H1 (cell line): ENCODE measurements around the gene CRTC1. TPM values are rescaled to one million over a fixed set of nuclear protein-coding genes. Genes with fewer than 3 reads are reported as not detected.
"Not testable (repeated sequence)": the region's sequence is repeated elsewhere in the genome, so short reads cannot be mapped to it uniquely, and the experiment has no call there.

ENCODE experiments used
- CTCF ChIA-PET: fragments of 300-600 bp; sonication (Branson Sonifier 250); formaldehyde crosslinking; loops from one replicate; lab custom pipeline; 2021; ENCODE audit not compliant: partially characterized antibody; lab: Charles Lee
- POLR2A ChIA-PET: fragments of 300-600 bp; sonication (Branson Sonifier 250); formaldehyde crosslinking; loops from one replicate; lab custom pipeline; 2021; ENCODE audit warnings: inconsistent platforms; ENCODE audit not compliant: partially characterized antibody; lab: Charles Lee
- DNase-seq, 2 experiments: peaks; one replicate each; pipeline versions ENCODE4 v3.0.0 to v3.0.0-alpha.2; 2010 to 2022; ENCODE audit warnings: low spot score in 2 of 2, low read depth in 1 of 2, mixed read lengths in 1 of 2
- FAIRE-seq: peaks from 2 replicates; lab custom pipeline; 2011; peaks lifted over from hg19 to GRCh38; lab: Jason Lieb, UNC
- H2AFZ ChIP-seq: 2 replicates; pipeline ENCODE4 v1.8.1; 2012; ENCODE audit warnings: low read length, inconsistent platforms
- H2AK5ac ChIP-seq: 2 replicates; pipeline ENCODE4 v1.6.1; 2013; ENCODE audit warnings: low read depth, low read length
- H2BK120ac ChIP-seq: replicated peaks from 2 replicates; pipeline ENCODE3; 2013; ENCODE audit warnings: low read depth, low read length, inconsistent platforms
- H2BK12ac ChIP-seq: 2 replicates; pipeline ENCODE4 v1.6.1; 2013; ENCODE audit warnings: low read depth, low read length
- H2BK15ac ChIP-seq: 2 replicates; pipeline ENCODE4 v1.6.1; 2013; ENCODE audit warnings: low read length
- H2BK20ac ChIP-seq: 2 replicates; pipeline ENCODE4 v1.6.1; 2013; ENCODE audit warnings: low read length
- H2BK5ac ChIP-seq: 2 replicates; pipeline ENCODE4 v1.6.1; 2013; ENCODE audit warnings: low read depth, low read length
- H3K14ac ChIP-seq: 2 replicates; pipeline ENCODE4 v1.6.1; 2013; ENCODE audit warnings: inconsistent platforms; ENCODE audit not compliant: insufficient read length
- H3K18ac ChIP-seq: 2 replicates; pipeline ENCODE4 v1.6.1; 2013; ENCODE audit warnings: low read length; ENCODE audit errors: extremely low read depth
- H3K23ac ChIP-seq: 2 replicates; pipeline ENCODE4 v1.6.1; 2013; ENCODE audit warnings: inconsistent platforms; ENCODE audit not compliant: insufficient read length
- H3K23me2 ChIP-seq: 2 replicates; pipeline ENCODE4 v1.6.1; 2013; ENCODE audit warnings: low read depth, low read length
- H3K27ac ChIP-seq: 2 replicates; pipeline ENCODE4 v1.6.1; 2011; ENCODE audit warnings: low read depth, low read length, inconsistent platforms
- H3K27me3 ChIP-seq, 4 experiments: replicated peaks in 1 of 4; 1 replicate in 1 of 4; 2 replicates in 3 of 4; pipeline versions ENCODE4 v1.6.1 to v1.8.1; 2011 to 2013; ENCODE audit warnings: low read length in 3 of 4, mild to moderate bottlenecking in 3 of 4, inconsistent platforms in 2 of 4, mixed read lengths in 2 of 4, moderate library complexity in 1 of 4; ENCODE audit not compliant: control insufficient read depth in 3 of 4, insufficient read depth in 3 of 4; ENCODE audit errors: extremely low read depth in 1 of 4
- H3K36me3 ChIP-seq, 4 experiments: 2 replicates each; pipeline versions ENCODE4 v1.6.1 to v1.8.1; 2011 to 2013; ENCODE audit warnings: mild to moderate bottlenecking in 4 of 4, low read length in 3 of 4, moderate library complexity in 2 of 4, control low read depth in 1 of 4, inconsistent platforms in 1 of 4; ENCODE audit not compliant: insufficient read depth in 4 of 4, control insufficient read depth in 2 of 4
- H3K4ac ChIP-seq: replicated peaks from 2 replicates; pipeline ENCODE3; 2013; ENCODE audit warnings: low read length, low read depth, mixed read lengths, inconsistent platforms; ENCODE audit not compliant: insufficient read length
- H3K4me1 ChIP-seq, 4 experiments: replicated peaks in 1 of 4; 1 replicate in 1 of 4; 2 replicates in 3 of 4; pipeline versions ENCODE4 v1.6.1 to v1.8.1; 2011 to 2013; ENCODE audit warnings: low read length in 3 of 4, inconsistent platforms in 2 of 4, mixed read lengths in 1 of 4; ENCODE audit not compliant: insufficient read depth in 4 of 4, control insufficient read depth in 3 of 4
- H3K4me2 ChIP-seq, 2 experiments: 2 replicates each; pipeline versions ENCODE4 v1.6.1 to v1.8.1; 2011 to 2013; ENCODE audit warnings: low read depth in 2 of 2, low read length in 2 of 2, control low read depth in 1 of 2, inconsistent platforms in 1 of 2, mild to moderate bottlenecking in 1 of 2; ENCODE audit not compliant: insufficient read depth in 1 of 2
- H3K4me3 ChIP-seq, 4 experiments: fragments of 200-600, 300-600 bp in 1 of 4; sonication (generic), shearing (Covaris generic), sonication (Bioruptor Twin) in 1 of 4; 2 replicates each; pipeline versions ENCODE4 v1.5.1 to v1.8.1; 2011 to 2016; ENCODE audit warnings: low read length in 4 of 4, low read depth in 3 of 4, control low read depth in 2 of 4, inconsistent platforms in 2 of 4, mild to moderate bottlenecking in 2 of 4, mixed read lengths in 1 of 4, moderate library complexity in 1 of 4; ENCODE audit not compliant: insufficient read depth in 2 of 4; ENCODE audit errors: extremely low read depth in 1 of 4
- H3K56ac ChIP-seq: replicated peaks from 2 replicates; pipeline ENCODE3; 2013; ENCODE audit warnings: low read depth, mild to moderate bottlenecking, mixed read lengths, low read length, inconsistent platforms; ENCODE audit not compliant: insufficient read length
- H3K79me1 ChIP-seq: 2 replicates; pipeline ENCODE4 v1.6.1; 2013; ENCODE audit warnings: low read depth, low read length, control low read depth
- H3K79me2 ChIP-seq, 2 experiments: 2 replicates each; pipeline versions ENCODE4 v1.6.1 to v1.8.1; 2012 to 2013; ENCODE audit warnings: low read length in 2 of 2, mild to moderate bottlenecking in 2 of 2, inconsistent platforms in 1 of 2; ENCODE audit not compliant: insufficient read depth in 2 of 2, control insufficient read depth in 1 of 2
- H3K9ac ChIP-seq, 4 experiments: replicated peaks in 1 of 4; 1 replicate in 1 of 4; 2 replicates in 3 of 4; pipeline versions ENCODE4 v1.6.1 to v1.8.1; 2011 to 2013; ENCODE audit warnings: low read depth in 3 of 4, low read length in 3 of 4, control low read depth in 2 of 4, mild to moderate bottlenecking in 2 of 4, moderate library complexity in 2 of 4, inconsistent platforms in 1 of 4; ENCODE audit errors: extremely low read depth in 1 of 4
- H3K9me3 ChIP-seq, 2 experiments: 2 replicates each; pipeline versions ENCODE4 v1.6.1 to v1.8.1; 2012 to 2013; ENCODE audit warnings: mild to moderate bottlenecking in 2 of 2, moderate library complexity in 2 of 2, control low read depth in 1 of 2, inconsistent platforms in 1 of 2, low read depth in 1 of 2, low read length in 1 of 2, mixed read lengths in 1 of 2; ENCODE audit not compliant: insufficient read depth in 2 of 2
- H4K20me1 ChIP-seq, 2 experiments: replicated peaks in 1 of 2; 2 replicates each; pipeline versions ENCODE3 to v1.8.1; 2011 to 2013; ENCODE audit warnings: inconsistent platforms in 2 of 2, low read length in 2 of 2, mild to moderate bottlenecking in 1 of 2; ENCODE audit not compliant: insufficient read depth in 2 of 2, control insufficient read depth in 1 of 2
- H4K5ac ChIP-seq: 2 replicates; pipeline ENCODE4 v1.6.1; 2013; ENCODE audit warnings: low read length, low read depth, mixed read lengths, inconsistent platforms; ENCODE audit not compliant: insufficient read length
- H4K8ac ChIP-seq: 2 replicates; pipeline ENCODE4 v1.8.0; 2013; ENCODE audit warnings: mild to moderate bottlenecking, moderate library complexity, low read length, inconsistent platforms; ENCODE audit not compliant: insufficient read depth; ENCODE audit errors: extremely low read depth
- H4K91ac ChIP-seq: replicated peaks from 2 replicates; pipeline ENCODE3; 2013; ENCODE audit warnings: low read length, mixed read lengths, inconsistent platforms; ENCODE audit not compliant: insufficient read length
- WGBS, 2 experiments: shearing (Covaris generic) in 1 of 2; methylation state at CpG; one replicate each; pipeline versions ENCODE4 v1.1.6 to v1.1.7; 2013 to 2015; ENCODE audit warnings: low lambda C conversion rate in 2 of 2, mixed read lengths in 2 of 2, inconsistent platforms in 1 of 2, low coverage in 1 of 2, missing lambda C conversion rate in 1 of 2; ENCODE audit not compliant: insufficient replicate concordance in 2 of 2, insufficient coverage in 1 of 2, insufficient read length in 1 of 2; ENCODE audit errors: extremely low coverage in 1 of 2, missing lambda C conversion rate in 1 of 2; 5-methylcytosine and 5-hydroxymethylcytosine counted together
- polyA plus RNA-seq, 7 experiments: library from polyadenylated mRNA; depleted of rRNA in 3 of 7; stranded (reverse) in 5 of 7; unstranded in 2 of 7; fragments of >200 nt in 5 of 7; fragments of 200-250 nt in 2 of 7; gene quantifications; 1 replicate in 5 of 7; 2 replicates in 1 of 7; 4 replicates in 1 of 7; pipeline versions ENCODE4 v1.2.1 to v1.2.3, GENCODE V29; 2011 to 2013; ENCODE audit warnings: missing spikeins in 2 of 7, mixed read lengths in 2 of 7
- total RNA-seq: library from RNA; stranded (reverse); fragmentation: NEBNext Ultra II Directional; extraction: Animal tissue kit (Norgen Biotek cat#: 25700); gene quantifications from 2 replicates; pipeline ENCODE4 v1.2.1, GENCODE V29; 2021

The CRTC1 gene
- total and polyA plus RNA-seq, 2 of the 8 experiments (the other 6 are each of a cell fraction or from before 2014, with no cell fraction given): 2.9 to 8.5 TPM

DNA sequence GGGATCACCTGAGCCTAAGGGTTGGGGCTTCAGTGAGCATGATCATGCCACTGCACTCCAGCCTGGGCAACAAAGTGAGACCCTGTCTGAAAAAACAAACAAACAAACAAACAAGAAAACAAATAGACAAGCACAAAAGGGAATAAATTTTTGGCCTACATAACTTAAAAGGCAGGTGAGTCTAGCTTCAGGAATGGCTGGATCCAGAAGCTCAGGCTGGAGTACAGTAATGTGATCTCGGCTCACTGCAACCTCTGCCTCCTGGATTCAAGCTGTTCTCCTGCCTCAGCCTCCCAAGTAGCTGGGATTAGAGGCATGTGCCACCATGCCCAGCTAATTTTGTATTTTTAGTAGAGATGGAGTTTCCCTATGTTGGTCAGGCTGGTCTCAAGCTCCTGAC is 3.3 kb upstream of the CRTC1 start:
- H3K4me2 ChIP-seq, H3K23ac ChIP-seq, H3K14ac ChIP-seq, H2BK120ac ChIP-seq, H2AFZ ChIP-seq, H2BK15ac ChIP-seq, H3K9me3 ChIP-seq, H3K4ac ChIP-seq, H3K56ac ChIP-seq, DNase-seq, H3K36me3 ChIP-seq, H3K9ac ChIP-seq, H4K5ac ChIP-seq, H3K18ac ChIP-seq, H2BK20ac ChIP-seq, H4K91ac ChIP-seq, H3K27me3 ChIP-seq, H2BK12ac ChIP-seq, H4K8ac ChIP-seq, H4K20me1 ChIP-seq, H2BK5ac ChIP-seq, H3K4me3 ChIP-seq, FAIRE-seq, H3K27ac ChIP-seq, H2AK5ac ChIP-seq: not testable (repeated sequence)
- H3K79me1 ChIP-seq: peaks cover 12% of the 10 kb centered on the region
- ChIA-PET CTCF (interaction anchor here (0.7 to 1.8 kb wide), 8 partner anchors 14 to 211 kb away, joined by 3 to 5 read pairs (median 3); no protein-coding TSS in a partner anchor), POLR2A (interaction anchor here (1.4 kb wide), 1 partner anchor 10 kb away, joined by 4 read pairs; no protein-coding TSS in a partner anchor)
- H3K79me2 ChIP-seq: peaks cover 3 to 13% of the 10 kb centered on the region in 2 experiments; a peak in 3 of 4 replicates
- peaks cover 0 to 15% (median 8%) of the 10 kb centered on the region in 4 experiments; a peak in 6 of 7 replicates for H3K4me1 ChIP-seq
- 100% methylated on average over 1 of the region's 1 CpG; no CpG with 5 or more reads in 1 of the 2 experiments for WGBS, 2 experiments
- H3K23me2 ChIP-seq: peaks cover 10% of the 10 kb centered on the region; the same call in 1 of the 2 replicates
